Measurements from ENCODE around the gene USP6NL. TPM values are rescaled to one million over a fixed set of nuclear protein-coding genes. Genes with fewer than 3 reads are reported as not detected.

Gene USP6NL
- total RNA-seq, 1 experiment from 2014 or later, result 24.6 TPM

GRCh38 chr10:11535346-11535959, 76.0 kb downstream of the USP6NL start:
- Histone ChIP-seq H4K20me1 (ENCODE audit: insufficient read depth) (no peaks in the 10 kb centered on the region), H3K9me3 (ENCODE audit: control insufficient read depth in 1 of 2, insufficient read depth in 1 of 2, low read depth in 1 of 2, low read length in 2 of 2) (no peaks in the 10 kb centered on the region), H2AFZ (ENCODE audit: low read depth, low read length, poor library complexity, severe bottlenecking) (no peak overlapping the region), H3K4me1 (ENCODE audit: control insufficient read depth in 1 of 2, insufficient read depth in 2 of 2, low read length in 2 of 2) (peaks cover 21 to 30% of the 10 kb centered on the region in 2 experiments), H3K4me2 (ENCODE audit: low read length) (no peak overlapping the region), H3K9ac (ENCODE audit: low read length) (no peak overlapping the region), H3K79me2 (ENCODE audit: insufficient read depth, low read length) (peaks cover 81% of the 10 kb centered on the region), H3K4me3 (replicated peaks in 1 of 2; ENCODE audit: low read depth in 1 of 2, low read length in 2 of 2) (no peak overlapping the region), H3K27me3 (ENCODE audit: insufficient read depth, low read length) (no peaks in the 10 kb centered on the region), H3K9me2 (ENCODE audit: insufficient read depth) (no peaks in the 10 kb centered on the region), H3K36me3 (ENCODE audit: control insufficient read depth in 1 of 2, insufficient read depth in 2 of 2, low read length in 2 of 2) (no peaks in the 10 kb centered on the region), H3K27ac (ENCODE audit: low read depth, low read length) (no peak overlapping the region)
- POLR2A ChIA-PET, result no interaction called here
- TF ChIP-seq ZBTB33 (IDR thresholded peaks at IDR 0.05; ENCODE audit: extremely low read depth, insufficient replicate concordance, low read length) (no peak), SP1 (IDR thresholded peaks at IDR 0.05; ENCODE audit: low read depth) (no peak), ZNF274 (IDR thresholded peaks at IDR 0.05; ENCODE audit: low read depth, low read length) (no peak), EZH2 (IDR thresholded peaks at IDR 0.05) (no peak), ELF1 (IDR thresholded peaks at IDR 0.05; ENCODE audit: borderline replicate concordance, low read depth) (no peak), EGR1 (IDR thresholded peaks at IDR 0.05; ENCODE audit: low read depth) (no peak), ZFX (IDR thresholded peaks at IDR 0.05) (no peak), JUND (IDR thresholded peaks at IDR 0.05) (no peak), FOSL1 (IDR thresholded peaks at IDR 0.05; ENCODE audit: low read depth) (no peak), SIN3A (IDR thresholded peaks at IDR 0.05; ENCODE audit: low read depth) (no peak)
- intact Hi-C loops (cut with micrococcal nuclease), result no loop called here
- RAD21 ChIA-PET (ENCODE audit: low non-redundant PET in 1 of 2, low total read pairs in 2 of 2, uncharacterized antibody in 2 of 2, unreplicated experiment in 2 of 2), result no interaction called here
- DNase-seq (ENCODE audit: low read depth, low spot score), result no peak
- CTCF ChIA-PET, result no interaction called here
- ATAC-seq, result no peak
- BruUV-seq (replicated peaks), result no TSS peak
